HG03558 (cell line): ENCODE results near the gene TRIM67.

Source experiments
- ATAC-seq: cut with Tn5 transposase; IDR thresholded peaks from one replicate; pipeline ENCODE4 v1.9.1; 2021; ENCODE audit warnings: moderate number of reproducible peaks; ENCODE audit not compliant: unreplicated experiment; ENCODE audit errors: extremely low read depth

The TRIM67 gene

GRCh38 chr1:231181271-231181670, 19.4 kb downstream of the TRIM67 start:
- no peak for ATAC-seq

GRCh38 chr1:231182317-231182716, 20.5 kb downstream of the TRIM67 start:
- no peak for ATAC-seq

DNA sequence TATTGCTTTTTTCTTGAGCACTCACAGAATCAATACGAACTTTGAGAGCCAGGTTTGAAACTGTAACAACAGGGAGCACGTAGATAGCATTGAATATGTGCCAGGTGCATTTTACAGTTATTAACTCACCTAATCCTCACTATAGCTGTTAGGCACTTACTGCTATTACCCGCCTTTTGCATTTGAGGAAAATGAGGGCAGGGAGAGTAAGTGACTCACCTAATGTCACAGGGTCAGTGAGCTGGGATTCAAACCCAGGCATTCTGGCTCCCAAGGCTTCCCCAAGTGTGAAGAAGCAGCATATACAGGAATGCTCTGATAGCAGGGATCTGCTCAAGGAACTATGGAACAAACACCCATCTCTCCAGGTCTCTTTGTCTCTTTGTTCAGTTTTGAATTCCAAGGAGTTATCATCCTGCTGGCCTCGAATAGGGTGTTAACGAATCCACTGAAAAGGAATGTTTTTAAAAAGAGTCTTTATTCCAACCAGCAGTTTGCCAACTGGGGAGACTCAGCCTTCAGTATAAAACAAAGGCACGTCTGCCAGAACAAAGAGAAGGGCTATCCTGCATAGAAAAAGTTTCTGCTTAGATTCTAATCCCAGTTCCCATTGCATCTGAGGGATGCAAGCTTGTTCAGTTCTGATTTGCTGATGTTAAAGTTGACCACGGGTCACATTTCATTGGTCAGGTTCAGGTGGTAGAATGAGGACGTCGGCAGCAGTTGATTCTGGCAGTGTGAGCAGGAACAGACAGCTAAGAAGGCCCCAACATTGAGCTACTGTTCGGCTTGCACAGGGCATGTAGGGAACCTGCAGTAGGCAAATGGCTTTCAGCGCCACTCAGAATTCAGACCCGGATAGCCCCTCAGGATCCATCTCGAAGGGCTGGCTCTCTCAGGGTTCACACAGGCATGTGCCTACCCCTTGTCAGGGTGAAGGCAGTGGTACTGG, 22.1 kb downstream of the TRIM67 start:
- no peak for ATAC-seq

DNA sequence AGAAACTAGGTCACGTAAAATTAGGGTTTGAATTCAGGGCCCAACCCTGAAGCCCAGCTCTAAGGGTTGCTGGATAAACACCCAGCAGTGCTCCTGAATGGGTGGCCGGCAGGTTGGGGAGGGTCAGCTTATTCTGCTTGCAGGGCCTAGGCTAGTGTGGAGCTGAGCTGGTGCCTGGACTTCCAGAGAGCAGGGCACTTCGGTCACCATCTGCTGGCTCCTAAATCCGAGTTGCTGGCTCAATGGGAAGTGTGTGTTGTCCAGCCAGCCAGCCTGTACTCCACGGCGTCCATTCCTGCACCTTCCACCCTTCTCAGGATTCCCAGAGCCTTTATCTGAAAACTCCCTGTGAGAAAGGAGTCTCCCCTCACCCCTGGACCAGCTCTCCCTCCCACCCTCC, 23.0 kb downstream of the TRIM67 start:
- ATAC-seq: no peak

- ATAC-seq: no peak
Measured at GRCh38 chr1:231185391-231185790, 23.5 kb downstream of the TRIM67 start.

DNA sequence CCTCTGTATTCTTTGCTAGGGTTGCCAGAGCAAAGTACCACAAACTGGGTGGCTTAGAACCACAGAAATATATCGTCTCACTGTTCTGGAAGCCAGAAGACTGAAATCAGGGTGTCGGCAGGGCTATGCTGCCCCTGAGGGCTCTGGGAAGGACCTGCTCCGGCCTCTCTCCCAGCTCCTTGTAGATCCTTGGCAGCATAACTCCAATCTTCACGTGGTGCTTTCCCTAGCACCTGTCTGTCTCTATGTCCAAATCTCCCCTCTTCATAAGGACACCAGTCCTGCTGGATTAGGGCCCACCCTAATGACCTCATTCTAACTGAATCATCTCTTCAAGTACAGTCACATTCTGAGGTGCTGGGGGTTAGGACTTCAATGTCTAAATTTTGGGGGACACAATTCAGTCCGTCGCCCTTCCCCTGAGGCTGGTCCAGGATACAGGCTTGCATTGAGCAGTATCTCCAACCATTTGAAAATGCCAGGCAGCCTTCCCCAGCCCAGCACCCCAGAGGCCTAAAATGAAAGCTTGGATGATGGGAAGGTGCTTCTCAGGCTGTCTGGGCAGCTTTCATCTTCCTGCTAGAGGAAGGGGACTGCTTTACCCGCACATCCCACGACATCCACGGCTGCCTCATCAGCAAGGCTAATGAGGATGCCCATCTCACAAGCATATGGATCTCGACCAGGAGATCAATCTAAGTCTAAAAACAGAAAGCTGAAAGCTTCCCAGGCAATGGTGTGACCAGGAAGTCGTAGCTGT, 24.7 kb downstream of the TRIM67 start:
- ATAC-seq: no peak

DNA sequence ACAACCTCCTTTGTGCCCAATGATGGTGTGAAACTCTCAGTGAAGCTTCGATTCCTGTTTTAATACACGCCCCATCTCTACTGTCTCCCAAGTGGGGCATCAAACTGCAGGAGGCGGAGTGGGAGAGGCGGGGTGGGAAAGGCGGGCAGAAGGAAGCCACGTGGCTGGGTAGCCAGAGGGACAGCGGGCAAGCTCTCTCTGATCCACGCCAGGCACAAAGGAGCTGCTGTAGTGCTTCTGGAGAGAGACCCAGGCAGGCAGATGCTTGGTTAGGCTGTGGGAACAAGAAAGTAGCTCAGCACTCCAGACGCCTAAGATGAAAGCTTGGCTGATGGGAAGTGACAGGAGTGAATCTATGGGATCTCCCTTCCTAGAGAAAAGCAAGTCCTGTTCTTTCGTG, 25.7 kb downstream of the TRIM67 start:
- ATAC-seq: no peak

- ATAC-seq: no peak
Measured at GRCh38 chr1:231188072-231188471, 26.2 kb downstream of the TRIM67 start.

DNA sequence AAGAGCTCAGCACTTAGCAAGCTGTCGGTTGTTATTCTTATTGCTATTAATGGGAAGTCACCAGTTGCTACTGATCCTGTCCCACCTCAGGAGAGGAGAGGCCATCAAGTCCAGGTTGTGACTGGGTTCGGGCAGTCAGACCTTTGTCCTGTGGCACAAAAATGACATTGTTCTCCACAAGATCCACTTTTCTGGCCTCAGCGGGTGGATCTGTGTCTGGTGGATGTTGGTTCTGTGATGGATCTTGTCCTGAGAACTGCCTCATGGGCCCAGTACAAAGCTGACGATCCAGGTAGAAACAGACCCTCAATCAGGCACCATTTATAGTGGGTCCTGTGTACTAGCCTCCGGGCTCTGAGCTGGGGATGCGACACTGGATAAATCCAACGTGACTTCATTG, 26.9 kb downstream of the TRIM67 start:
- ATAC-seq: no peak

- ATAC-seq: no peak
Measured at GRCh38 chr1:231189683-231190270, 27.9 kb downstream of the TRIM67 start.

DNA sequence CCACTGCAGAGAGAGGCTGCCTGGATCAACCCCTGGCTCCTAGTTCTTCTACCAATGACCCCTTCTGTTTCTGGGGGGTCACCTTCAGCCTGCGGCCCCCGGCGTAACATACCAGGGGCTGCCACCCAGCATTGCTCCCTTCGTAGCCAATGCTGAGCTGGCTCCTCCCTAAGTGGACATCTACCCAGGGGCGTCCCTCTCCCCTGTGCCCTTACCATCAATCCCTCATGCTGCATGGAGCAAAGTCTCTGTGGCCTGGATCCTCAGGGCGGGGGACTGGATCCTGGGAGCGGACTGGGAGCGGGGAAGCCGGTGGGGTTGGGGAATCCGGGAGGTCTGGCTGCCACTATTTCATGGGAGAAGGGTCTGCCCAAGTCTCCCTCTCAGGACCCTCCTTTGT, 28.6 kb downstream of the TRIM67 start:
- no peak for ATAC-seq

GRCh38 chr1:231192620-231193163, 30.8 kb downstream of the TRIM67 start:
- no peak for ATAC-seq

- ATAC-seq: no peak
Measured at GRCh38 chr1:231193710-231194340, 32.0 kb downstream of the TRIM67 start.

DNA sequence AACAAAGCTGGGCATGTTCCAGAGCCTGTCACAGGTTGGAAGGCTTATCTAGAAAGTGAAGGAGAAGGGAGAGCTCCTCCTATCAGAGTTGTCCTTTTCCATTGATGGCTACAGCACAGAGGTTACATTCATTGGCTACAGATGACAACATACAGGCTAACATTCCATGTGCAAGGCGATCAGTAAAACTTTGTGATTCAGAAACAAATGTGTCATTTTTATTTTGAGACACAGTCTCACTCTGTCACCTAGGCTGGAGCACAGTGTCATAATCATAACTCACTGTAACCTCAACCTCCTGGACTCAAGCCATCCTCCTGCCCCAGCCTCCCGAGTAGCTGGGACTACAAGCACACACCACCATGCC, 32.6 kb downstream of the TRIM67 start:
- ATAC-seq: no peak

- no peak for ATAC-seq
Measured at GRCh38 chr1:231194843-231195516, 33.1 kb downstream of the TRIM67 start.

DNA sequence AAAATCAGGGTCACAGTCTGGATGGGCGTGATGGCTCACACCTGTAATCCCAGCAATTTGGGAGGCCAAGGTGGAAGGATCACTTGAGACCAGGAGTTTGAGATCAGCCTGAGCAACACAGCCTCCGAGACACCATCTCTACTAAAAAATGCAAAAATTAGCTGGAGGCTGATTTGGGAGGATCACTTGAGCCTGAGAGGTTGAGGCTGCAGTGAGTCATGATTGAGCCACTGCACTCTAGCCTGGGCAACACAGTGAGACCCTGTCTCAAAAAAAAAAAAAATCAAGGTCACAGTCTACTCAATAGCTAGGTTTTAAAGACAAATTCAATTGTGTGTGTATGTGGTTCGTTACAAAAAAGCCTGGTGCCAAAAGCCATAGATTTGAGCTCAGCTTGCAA, 34.4 kb downstream of the TRIM67 start:
- ATAC-seq: no peak

DNA sequence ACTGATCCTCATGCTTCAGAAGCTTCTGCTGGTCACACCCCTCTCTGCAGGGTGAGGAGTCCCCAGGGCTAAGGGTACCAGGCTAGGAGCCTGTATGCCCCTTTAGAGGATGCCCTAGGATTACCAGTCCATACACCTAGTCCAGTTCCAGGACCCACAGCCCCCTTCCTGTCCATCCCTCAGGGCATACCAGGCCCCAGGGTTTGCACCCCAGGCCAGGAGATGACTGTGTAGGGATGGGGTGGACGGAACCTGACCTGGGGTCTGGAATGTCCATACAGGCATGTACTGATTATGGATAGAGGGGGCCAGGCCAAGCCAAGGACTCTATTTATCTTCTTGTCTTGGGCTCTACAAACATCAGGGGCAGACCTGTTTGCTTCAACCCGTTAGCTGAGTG, 34.9 kb downstream of the TRIM67 start:
- ATAC-seq: no peak

GRCh38 chr1:231199868-231200267, 38.0 kb downstream of the TRIM67 start:
- ATAC-seq: no peak

DNA sequence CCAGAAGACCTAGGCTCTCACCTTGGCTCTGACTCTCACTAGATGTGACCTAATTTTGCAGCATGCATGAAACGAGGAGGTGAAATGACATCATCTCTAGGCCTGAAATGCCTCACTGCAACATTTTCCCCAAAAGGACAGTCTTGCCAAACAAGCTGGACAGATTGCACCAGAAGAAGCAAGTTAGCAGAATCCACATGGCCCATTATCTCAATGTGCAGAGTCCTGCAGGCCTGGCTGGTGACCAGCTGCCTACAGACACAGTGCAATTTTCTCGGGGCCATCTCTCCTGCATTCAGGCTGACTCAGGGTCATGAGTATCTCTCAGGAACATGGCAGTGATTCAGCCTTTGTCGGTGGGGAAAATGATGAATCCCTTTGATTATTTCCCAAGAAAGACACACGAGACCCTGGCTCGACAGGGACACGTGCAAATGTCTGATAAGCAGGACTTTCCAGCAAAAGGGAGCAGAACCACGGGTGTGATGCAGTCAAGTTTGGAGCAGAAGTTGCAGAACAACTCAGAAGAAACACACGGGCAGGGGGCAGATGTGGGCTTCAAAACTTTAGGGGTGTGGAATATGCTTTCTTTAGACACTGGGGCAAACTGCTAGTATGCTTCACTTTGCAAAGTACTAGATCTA, 38.7 kb downstream of the TRIM67 start:
- ATAC-seq: no peak
